Central memory CD4-positive, alpha-beta T cell (primary cell): ENCODE results near the gene SLC9A6.
"Not testable (repeated sequence)": the region's sequence is repeated elsewhere in the genome, so short reads cannot be mapped to it uniquely, and the experiment has no call there.

Source experiments
- DNase-seq: peaks from one replicate; pipeline ENCODE4 v3.0.0; 2022

Gene SLC9A6

GRCh38 chrX:136030303-136031191 is 45.3 kb downstream of the SLC9A6 start:
- no peak for DNase-seq

GRCh38 chrX:136031626-136032025 is 46.4 kb downstream of the SLC9A6 start:
- no peak for DNase-seq

GRCh38 chrX:136032370-136032769 is 47.1 kb downstream of the SLC9A6 start:
- DNase-seq: no peak

GRCh38 chrX:136034668-136035067 is 49.4 kb downstream of the SLC9A6 start:
- no peak for DNase-seq

- DNase-seq: no peak
Measured at GRCh38 chrX:136035663-136036062, 50.4 kb downstream of the SLC9A6 start.

- DNase-seq: no peak
Measured at GRCh38 chrX:136039485-136039884, 54.2 kb downstream of the SLC9A6 start.

- no peak for DNase-seq
Measured at GRCh38 chrX:136039968-136040367, 54.7 kb downstream of the SLC9A6 start.

- DNase-seq: no peak
Measured at GRCh38 chrX:136041254-136041812, 56.1 kb downstream of the SLC9A6 start.

GRCh38 chrX:136045008-136045407 is 59.8 kb downstream of the SLC9A6 start:
- no peak for DNase-seq

GRCh38 chrX:136046295-136047015 is 61.2 kb downstream of the SLC9A6 start:
- DNase-seq: no peak

GRCh38 chrX:136047016-136047642 is 61.9 kb downstream of the SLC9A6 start:
- DNase-seq: no peak

GRCh38 chrX:136047969-136048368 is 62.7 kb downstream of the SLC9A6 start:
- no peak for DNase-seq

GRCh38 chrX:136048446-136048845 is 63.2 kb downstream of the SLC9A6 start:
- no peak for DNase-seq

- no peak for DNase-seq
Measured at GRCh38 chrX:136049608-136050007, 64.4 kb downstream of the SLC9A6 start.

- not testable (repeated sequence) for DNase-seq
Measured at GRCh38 chrX:136050875-136051274, 65.6 kb downstream of the SLC9A6 start.

- no peak for DNase-seq
Measured at GRCh38 chrX:136051611-136052010, 66.4 kb downstream of the SLC9A6 start.

GRCh38 chrX:136055651-136056221 is 70.5 kb downstream of the SLC9A6 start:
- DNase-seq: no peak

GRCh38 chrX:136057567-136057966 is 72.3 kb downstream of the SLC9A6 start:
- no peak for DNase-seq

GRCh38 chrX:136059350-136059749 is 74.1 kb downstream of the SLC9A6 start:
- no peak for DNase-seq

GRCh38 chrX:136061286-136061685 is 76.1 kb downstream of the SLC9A6 start:
- DNase-seq: no peak

- no peak for DNase-seq
Measured at GRCh38 chrX:136061696-136062095, 76.5 kb downstream of the SLC9A6 start.

- DNase-seq: no peak
Measured at GRCh38 chrX:136063340-136064079, 78.3 kb downstream of the SLC9A6 start.
